Karpas-422 (cell line): ENCODE data around the gene SEPTIN10. TPM values are rescaled to one million over a fixed set of nuclear protein-coding genes. Genes with fewer than 3 reads are reported as not detected.

Source experiments
- DNase-seq: peaks from one replicate; pipeline ENCODE4 v3.0.0-alpha.2; 2015
- H2AFZ ChIP-seq: fragments of 200-600 bp; sonication (generic); 2 replicates; pipeline ENCODE4 v1.6.1; 2014; ENCODE audit warnings: antibody characterized with exemption, low read length, mixed read lengths
- H3K27ac ChIP-seq: fragments of 200-600 bp; sonication (generic); 2 replicates; pipeline ENCODE4 v1.5.1; 2014; ENCODE audit warnings: mild to moderate bottlenecking, low read length, moderate library complexity
- H3K27me3 ChIP-seq: fragments of 200-600 bp; sonication (generic); 2 replicates; pipeline ENCODE4 v1.6.1; 2014; ENCODE audit warnings: low read length, mixed read lengths
- H3K36me3 ChIP-seq: fragments of 200-600 bp; sonication (generic); 2 replicates; pipeline ENCODE4 v1.6.1; 2014; ENCODE audit warnings: low read length, mixed read lengths; ENCODE audit not compliant: insufficient read depth
- H3K4me1 ChIP-seq: fragments of 200-600 bp; sonication (generic); 2 replicates; pipeline ENCODE4 v1.6.1; 2014; ENCODE audit warnings: mild to moderate bottlenecking, low read length, mixed read lengths
- H3K4me2 ChIP-seq: fragments of 200-600 bp; sonication (generic); 2 replicates; pipeline ENCODE4 v1.6.1; 2014; ENCODE audit warnings: low read length, low read depth, mild to moderate bottlenecking; ENCODE audit not compliant: poor library complexity, severe bottlenecking
- H3K4me3 ChIP-seq: fragments of 200-600 bp; sonication (generic); 2 replicates; pipeline ENCODE4 v1.5.1; 2014; ENCODE audit warnings: mild to moderate bottlenecking, antibody characterized with exemption, low read length, mixed read lengths
- H3K79me2 ChIP-seq: fragments of 200-600 bp; sonication (generic); 2 replicates; pipeline ENCODE4 v1.6.1; 2014; ENCODE audit warnings: mild to moderate bottlenecking, low read length, mixed read lengths
- H3K9ac ChIP-seq: fragments of 200-600 bp; sonication (generic); 2 replicates; pipeline ENCODE4 v1.6.0; 2014; ENCODE audit warnings: low read length
- H3K9me2 ChIP-seq: fragments of 200-600 bp; sonication (generic), shearing (Covaris generic); replicated peaks from 2 replicates; pipeline ENCODE4 v1.6.0; 2014; ENCODE audit warnings: mild to moderate bottlenecking, low read length, moderate library complexity; ENCODE audit not compliant: insufficient read depth
- H3K9me3 ChIP-seq: fragments of 300-700, 200-600 bp; sonication (generic); 2 replicates; pipeline ENCODE4 v1.6.1; 2014; ENCODE audit warnings: low read length, mixed read lengths
- H4K20me1 ChIP-seq: fragments of 200-600 bp; sonication (generic); 2 replicates; pipeline ENCODE4 v1.6.1; 2014; ENCODE audit warnings: mild to moderate bottlenecking, antibody characterized with exemption, low read length, low read depth; ENCODE audit not compliant: insufficient read depth
- total RNA-seq: library from RNA; depleted of rRNA; stranded (reverse); fragments of >200 nt; shearing (Covaris generic); gene quantifications from 2 replicates; pipeline ENCODE4 v1.2.3, GENCODE V29; 2014; ENCODE audit warnings: low replicate concordance

The SEPTIN10 gene
- total RNA-seq, 1 experiment from 2014 or later: not detected

DNA sequence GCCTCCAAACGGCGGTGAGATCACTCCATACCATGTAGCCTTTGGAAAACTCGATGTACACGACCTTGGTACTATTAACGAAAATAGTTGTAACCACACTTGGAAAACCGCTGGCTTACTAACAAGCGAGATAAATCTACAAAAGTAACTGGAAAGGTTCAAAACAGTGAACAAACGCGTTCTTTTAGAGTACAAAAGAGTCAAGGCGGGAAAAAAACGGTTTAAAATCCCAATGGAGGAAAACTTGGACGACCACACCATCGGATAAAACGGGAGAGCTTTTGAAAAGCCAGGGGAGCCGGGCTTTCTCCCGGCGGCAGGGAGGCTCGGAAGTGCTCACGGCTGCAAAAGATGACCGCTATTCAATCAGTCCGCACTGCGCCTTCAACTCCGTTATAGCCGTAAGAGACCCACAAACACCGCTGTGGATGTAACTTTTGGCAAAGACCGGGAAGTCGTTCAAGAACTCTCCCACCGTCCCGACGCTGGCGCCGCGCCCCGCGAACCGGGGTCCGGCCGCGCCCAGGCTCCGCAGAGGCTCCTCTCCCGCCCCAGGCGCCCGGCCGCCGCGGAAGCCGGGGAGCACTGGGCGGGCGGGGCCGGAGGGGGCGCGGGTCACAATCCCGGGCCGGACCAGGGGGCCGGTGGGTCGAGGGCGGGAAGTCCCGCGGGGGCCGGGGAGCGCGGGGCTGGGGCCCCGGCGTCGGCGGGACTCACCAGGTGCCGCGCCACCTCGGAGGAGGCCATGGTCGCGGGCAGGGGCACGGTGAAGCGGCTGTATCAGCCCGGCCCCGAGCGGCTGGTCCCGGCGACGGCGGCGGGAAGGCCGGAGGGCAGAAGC is 465 bp downstream of the SEPTIN10 start:
- Histone ChIP-seq H3K4me3 (no peak overlapping the region), H3K36me3 (no peaks in the 10 kb centered on the region), H3K9ac (no peak overlapping the region), H3K27ac (no peak overlapping the region), H4K20me1 (no peaks in the 10 kb centered on the region), H3K79me2 (no peaks in the 10 kb centered on the region), H3K9me3 (no peaks in the 10 kb centered on the region), H3K9me2 (no peaks in the 10 kb centered on the region), H2AFZ (no peak overlapping the region), H3K4me1 (no peaks in the 10 kb centered on the region), H3K4me2 (no peak overlapping the region), H3K27me3 (no peaks in the 10 kb centered on the region)
- DNase-seq: no peak

GRCh38 chr2:109611467-109612095 is 2.2 kb downstream of the SEPTIN10 start:
- DNase-seq: peak; percentile 69
- no peaks in the 10 kb centered on the region for H3K27me3 ChIP-seq
- no peaks in the 10 kb centered on the region for H3K9me3 ChIP-seq
- no peak overlapping the region for H3K27ac ChIP-seq
- no peaks in the 10 kb centered on the region for H3K4me1 ChIP-seq
- H3K9me2 ChIP-seq: no peaks in the 10 kb centered on the region
- no peak overlapping the region for H3K4me3 ChIP-seq
- H3K79me2 ChIP-seq: no peaks in the 10 kb centered on the region
- no peaks in the 10 kb centered on the region for H4K20me1 ChIP-seq
- no peak overlapping the region for H3K9ac ChIP-seq
- H3K36me3 ChIP-seq: no peaks in the 10 kb centered on the region
- no peak overlapping the region for H2AFZ ChIP-seq
- H3K4me2 ChIP-seq: no peak overlapping the region

DNA sequence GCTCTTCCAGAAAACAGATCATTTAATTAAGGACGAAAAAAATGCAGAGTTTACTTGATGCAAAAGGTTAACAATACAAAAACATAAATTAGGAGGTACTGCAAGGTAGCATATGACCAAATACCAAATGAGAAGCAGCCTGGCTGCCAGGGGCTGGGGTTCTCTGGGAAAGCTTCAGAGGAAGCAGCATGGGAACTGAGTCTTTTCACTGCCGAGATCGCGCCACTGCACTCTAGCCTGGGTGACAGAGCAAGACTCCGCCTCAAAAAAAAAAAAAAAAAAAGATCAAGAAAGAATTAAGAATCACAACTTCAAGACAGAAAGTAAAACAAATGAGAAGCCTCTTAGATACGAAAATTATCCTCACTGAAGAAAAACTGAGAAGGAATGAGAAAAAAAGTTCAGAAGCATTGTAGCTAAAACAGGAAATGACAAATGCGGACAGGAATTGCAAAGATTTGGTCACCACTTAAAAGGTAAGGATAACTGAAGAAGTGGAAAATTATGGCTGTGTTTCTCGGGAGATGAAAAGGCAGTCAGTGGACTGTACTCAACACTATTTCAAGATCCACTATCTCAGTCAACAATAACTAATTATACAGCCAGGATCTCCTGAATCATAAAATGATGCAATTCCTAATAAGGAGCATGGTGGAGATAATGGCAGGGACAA is 4.3 kb downstream of the SEPTIN10 start:
- H3K36me3 ChIP-seq: no peaks in the 10 kb centered on the region
- no peak overlapping the region for H3K27ac ChIP-seq
- H3K79me2 ChIP-seq: no peaks in the 10 kb centered on the region
- no peaks in the 10 kb centered on the region for H3K9me3 ChIP-seq
- no peaks in the 10 kb centered on the region for H3K9me2 ChIP-seq
- no peak overlapping the region for H3K4me3 ChIP-seq
- H3K4me1 ChIP-seq: no peaks in the 10 kb centered on the region
- no peak overlapping the region for H3K4me2 ChIP-seq
- no peaks in the 10 kb centered on the region for H3K27me3 ChIP-seq
- no peak overlapping the region for H3K9ac ChIP-seq
- DNase-seq: no peak
- H4K20me1 ChIP-seq: no peaks in the 10 kb centered on the region
- H2AFZ ChIP-seq: no peak overlapping the region

DNA sequence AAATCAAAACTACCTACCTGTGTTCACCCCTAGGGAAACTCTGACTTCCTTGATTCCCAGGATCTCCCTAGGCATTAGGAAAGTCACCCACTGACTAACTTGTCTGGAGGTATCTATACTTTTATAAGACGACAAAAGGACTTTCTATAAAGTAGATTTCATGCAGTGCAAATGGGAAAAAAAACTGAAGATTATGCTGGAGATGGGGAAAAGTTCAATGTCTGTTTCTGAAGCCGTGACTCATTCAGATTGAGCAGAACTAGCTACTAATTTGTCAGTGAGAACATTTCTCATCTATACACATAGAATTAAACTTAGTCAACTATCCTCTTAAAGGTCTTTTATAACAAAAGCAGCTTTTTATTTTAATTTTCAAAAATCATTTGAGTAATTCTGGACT is 6.0 kb downstream of the SEPTIN10 start:
- H3K4me1 ChIP-seq: no peaks in the 10 kb centered on the region
- H3K4me3 ChIP-seq: no peak overlapping the region
- H3K36me3 ChIP-seq: no peaks in the 10 kb centered on the region
- no peak overlapping the region for H3K4me2 ChIP-seq
- H3K79me2 ChIP-seq: no peaks in the 10 kb centered on the region
- H3K27me3 ChIP-seq: no peaks in the 10 kb centered on the region
- H4K20me1 ChIP-seq: no peaks in the 10 kb centered on the region
- DNase-seq: no peak
- H3K27ac ChIP-seq: no peak overlapping the region
- no peak overlapping the region for H2AFZ ChIP-seq
- H3K9ac ChIP-seq: no peak overlapping the region
- H3K9me3 ChIP-seq: no peaks in the 10 kb centered on the region
- H3K9me2 ChIP-seq: no peaks in the 10 kb centered on the region

- no peak for DNase-seq
- no peak overlapping the region for H3K4me2 ChIP-seq
- no peak overlapping the region for H3K27ac ChIP-seq
- H3K36me3 ChIP-seq: no peaks in the 10 kb centered on the region
- no peaks in the 10 kb centered on the region for H3K27me3 ChIP-seq
- H3K9me3 ChIP-seq: no peaks in the 10 kb centered on the region
- H3K4me1 ChIP-seq: no peaks in the 10 kb centered on the region
- no peaks in the 10 kb centered on the region for H4K20me1 ChIP-seq
- H3K9me2 ChIP-seq: no peaks in the 10 kb centered on the region
- H2AFZ ChIP-seq: no peak overlapping the region
- H3K79me2 ChIP-seq: no peaks in the 10 kb centered on the region
- no peak overlapping the region for H3K4me3 ChIP-seq
- H3K9ac ChIP-seq: no peak overlapping the region
Observed at GRCh38 chr2:109604597-109604996, 9.2 kb downstream of the SEPTIN10 start.

- Histone ChIP-seq H2AFZ (no peak overlapping the region), H3K9me2 (no peaks in the 10 kb centered on the region), H3K4me1 (no peaks in the 10 kb centered on the region), H3K4me3 (no peak overlapping the region), H3K27ac (no peak overlapping the region), H3K27me3 (no peaks in the 10 kb centered on the region), H3K4me2 (no peak overlapping the region), H3K9ac (no peak overlapping the region), H3K36me3 (no peaks in the 10 kb centered on the region), H3K9me3 (no peaks in the 10 kb centered on the region), H4K20me1 (no peaks in the 10 kb centered on the region), H3K79me2 (no peaks in the 10 kb centered on the region)
- no peak for DNase-seq
Observed at GRCh38 chr2:109602617-109603188, 11.1 kb downstream of the SEPTIN10 start.

- H3K9me2 ChIP-seq: no peaks in the 10 kb centered on the region
- no peaks in the 10 kb centered on the region for H3K9me3 ChIP-seq
- no peak overlapping the region for H3K27ac ChIP-seq
- no peak for DNase-seq
- H2AFZ ChIP-seq: no peak overlapping the region
- H3K36me3 ChIP-seq: no peaks in the 10 kb centered on the region
- no peaks in the 10 kb centered on the region for H4K20me1 ChIP-seq
- H3K9ac ChIP-seq: no peak overlapping the region
- H3K4me3 ChIP-seq: no peak overlapping the region
- H3K4me1 ChIP-seq: no peaks in the 10 kb centered on the region
- no peaks in the 10 kb centered on the region for H3K27me3 ChIP-seq
- H3K4me2 ChIP-seq: no peak overlapping the region
- H3K79me2 ChIP-seq: no peaks in the 10 kb centered on the region
Observed at GRCh38 chr2:109601783-109602182, 12.0 kb downstream of the SEPTIN10 start.

GRCh38 chr2:109597283-109597682 is 16.5 kb downstream of the SEPTIN10 start:
- H3K27me3 ChIP-seq: no peaks in the 10 kb centered on the region
- H2AFZ ChIP-seq: no peak overlapping the region
- no peak overlapping the region for H3K4me3 ChIP-seq
- H3K9me2 ChIP-seq: no peaks in the 10 kb centered on the region
- no peaks in the 10 kb centered on the region for H3K36me3 ChIP-seq
- H3K9me3 ChIP-seq: no peaks in the 10 kb centered on the region
- H3K79me2 ChIP-seq: no peaks in the 10 kb centered on the region
- H3K9ac ChIP-seq: no peak overlapping the region
- H3K27ac ChIP-seq: no peak overlapping the region
- no peak for DNase-seq
- H4K20me1 ChIP-seq: no peaks in the 10 kb centered on the region
- no peaks in the 10 kb centered on the region for H3K4me1 ChIP-seq
- H3K4me2 ChIP-seq: no peak overlapping the region
